ENCODE data around the gene ADORA3.

ADORA3 gene

GRCh38 chr1:111463029-111463683 is 40.3 kb downstream of the ADORA3 start:
- TF ChIP-seq TAF1 (IDR thresholded peaks at IDR 0.05; ENCODE audit: low read depth) (no peak), CREB1 (IDR thresholded peaks at IDR 0.05; ENCODE audit: low read depth) (no peak), YY1 (IDR thresholded peaks at IDR 0.05; ENCODE audit: low read depth) (no peak), NFIC (IDR thresholded peaks at IDR 0.05) (no peak; the same call in 1 of the 2 replicates), EP300 (IDR thresholded peaks at IDR 0.05; ENCODE audit: borderline replicate concordance) (no peak), ZBTB7A (IDR thresholded peaks at IDR 0.05; ENCODE audit: low read depth) (no peak), TEAD4 (IDR thresholded peaks at IDR 0.05) (no peak), MAX (IDR thresholded peaks at IDR 0.05) (no peak), RAD21 (IDR thresholded peaks at IDR 0.05; ENCODE audit: low read depth) (no peak)

- TF ChIP-seq CEBPB (IDR thresholded peaks at IDR 0.05) (0 out of 2 replicates have a peak, but pooled peaks have one; percentile 13), CREB1 (IDR thresholded peaks at IDR 0.05; ENCODE audit: low read depth) (no peak), TAF1 (IDR thresholded peaks at IDR 0.05; ENCODE audit: low read depth) (no peak), ZBTB7A (IDR thresholded peaks at IDR 0.05; ENCODE audit: low read depth) (no peak), EGR1 (IDR thresholded peaks at IDR 0.05) (no peak), RAD21 (IDR thresholded peaks at IDR 0.05; ENCODE audit: low read depth) (no peak), MAX (IDR thresholded peaks at IDR 0.05) (no peak)
Measured at GRCh38 chr1:111462370-111463028, 40.9 kb downstream of the ADORA3 start.

- no peak for TF ChIP-seq MAX (IDR thresholded peaks at IDR 0.05)
- TF ChIP-seq YY1 (IDR thresholded peaks at IDR 0.05; ENCODE audit: low read depth), result no peak
Measured at GRCh38 chr1:111461765-111462164, 41.7 kb downstream of the ADORA3 start.

GRCh38 chr1:111455642-111456031 is 47.8 kb downstream of the ADORA3 start:
- TF ChIP-seq TAF1 (IDR thresholded peaks at IDR 0.05; ENCODE audit: low read depth), result no peak
- no peak for TF ChIP-seq YY1 (IDR thresholded peaks at IDR 0.05; ENCODE audit: low read depth)
- no peak for TF ChIP-seq CREB1 (IDR thresholded peaks at IDR 0.05; ENCODE audit: low read depth)
- no peak for TF ChIP-seq MAX (IDR thresholded peaks at IDR 0.05)
- no peak for TF ChIP-seq EP300 (IDR thresholded peaks at IDR 0.05; ENCODE audit: borderline replicate concordance)
- no peak for TF ChIP-seq TEAD4 (IDR thresholded peaks at IDR 0.05)
- no peak for TF ChIP-seq ZBTB7A (IDR thresholded peaks at IDR 0.05; ENCODE audit: low read depth)
- no peak for TF ChIP-seq TCF12 (IDR thresholded peaks at IDR 0.05; ENCODE audit: low read depth)
- TF ChIP-seq RAD21 (IDR thresholded peaks at IDR 0.05; ENCODE audit: low read depth), result no peak
- TF ChIP-seq NFIC (IDR thresholded peaks at IDR 0.05), result no peak
- no peak for TF ChIP-seq REST (IDR thresholded peaks at IDR 0.05; ENCODE audit: low read depth)
- no peak for TF ChIP-seq CEBPB (IDR thresholded peaks at IDR 0.05)
- TF ChIP-seq USF1 (IDR thresholded peaks at IDR 0.05), result no peak
- TF ChIP-seq EGR1 (IDR thresholded peaks at IDR 0.05), result no peak
- TF ChIP-seq FOXM1 (IDR thresholded peaks at IDR 0.05; ENCODE audit: borderline replicate concordance, low read depth), result no peak

GRCh38 chr1:111454859-111455641 is 48.4 kb downstream of the ADORA3 start:
- no peak for TF ChIP-seq TCF12 (IDR thresholded peaks at IDR 0.05; ENCODE audit: low read depth)
- no peak for TF ChIP-seq FOXM1 (IDR thresholded peaks at IDR 0.05; ENCODE audit: borderline replicate concordance, low read depth)
- TF ChIP-seq YY1 (IDR thresholded peaks at IDR 0.05; ENCODE audit: low read depth), result no peak
- no peak for TF ChIP-seq TEAD4 (IDR thresholded peaks at IDR 0.05)
- TF ChIP-seq ZBTB7A (IDR thresholded peaks at IDR 0.05; ENCODE audit: low read depth), result no peak
- TF ChIP-seq EGR1 (IDR thresholded peaks at IDR 0.05), result no peak
- no peak for TF ChIP-seq TAF1 (IDR thresholded peaks at IDR 0.05; ENCODE audit: low read depth)
- no peak for TF ChIP-seq EP300 (IDR thresholded peaks at IDR 0.05; ENCODE audit: borderline replicate concordance)
- TF ChIP-seq RAD21 (IDR thresholded peaks at IDR 0.05; ENCODE audit: low read depth), result no peak
- no peak for TF ChIP-seq CREB1 (IDR thresholded peaks at IDR 0.05; ENCODE audit: low read depth)
- no peak for TF ChIP-seq USF1 (IDR thresholded peaks at IDR 0.05)
- TF ChIP-seq REST (IDR thresholded peaks at IDR 0.05; ENCODE audit: low read depth), result no peak
- no peak for TF ChIP-seq NFIC (IDR thresholded peaks at IDR 0.05)
- TF ChIP-seq MAX (IDR thresholded peaks at IDR 0.05), result no peak
- no peak for TF ChIP-seq CEBPB (IDR thresholded peaks at IDR 0.05)
